ENCODE data around the gene CDH2. TPM values are rescaled to one million over a fixed set of nuclear protein-coding genes. Genes with fewer than 3 reads are reported as not detected.

CDH2 gene
- polyA plus RNA-seq, 1 donor (not counting 4 experiments of a cell fraction or from before 2014, with no cell fraction given), result 0.46 TPM

GRCh38 chr18:27952741-27953140, 224.2 kb downstream of the CDH2 start:
- no peak overlapping the region for H3K27ac ChIP-seq (ENCODE audit: control insufficient read depth, insufficient read depth, low read length)
- H3K9me3 ChIP-seq (ENCODE audit: control insufficient read depth, low read depth, low read length), result no peaks in the 10 kb centered on the region
- H3K4me3 ChIP-seq (ENCODE audit: control insufficient read depth in 2 of 3, extremely low read depth in 1 of 3, insufficient read depth in 2 of 3, low read depth in 1 of 3, low read length in 3 of 3), result no peak overlapping the region
- TF ChIP-seq, protein P1, sequence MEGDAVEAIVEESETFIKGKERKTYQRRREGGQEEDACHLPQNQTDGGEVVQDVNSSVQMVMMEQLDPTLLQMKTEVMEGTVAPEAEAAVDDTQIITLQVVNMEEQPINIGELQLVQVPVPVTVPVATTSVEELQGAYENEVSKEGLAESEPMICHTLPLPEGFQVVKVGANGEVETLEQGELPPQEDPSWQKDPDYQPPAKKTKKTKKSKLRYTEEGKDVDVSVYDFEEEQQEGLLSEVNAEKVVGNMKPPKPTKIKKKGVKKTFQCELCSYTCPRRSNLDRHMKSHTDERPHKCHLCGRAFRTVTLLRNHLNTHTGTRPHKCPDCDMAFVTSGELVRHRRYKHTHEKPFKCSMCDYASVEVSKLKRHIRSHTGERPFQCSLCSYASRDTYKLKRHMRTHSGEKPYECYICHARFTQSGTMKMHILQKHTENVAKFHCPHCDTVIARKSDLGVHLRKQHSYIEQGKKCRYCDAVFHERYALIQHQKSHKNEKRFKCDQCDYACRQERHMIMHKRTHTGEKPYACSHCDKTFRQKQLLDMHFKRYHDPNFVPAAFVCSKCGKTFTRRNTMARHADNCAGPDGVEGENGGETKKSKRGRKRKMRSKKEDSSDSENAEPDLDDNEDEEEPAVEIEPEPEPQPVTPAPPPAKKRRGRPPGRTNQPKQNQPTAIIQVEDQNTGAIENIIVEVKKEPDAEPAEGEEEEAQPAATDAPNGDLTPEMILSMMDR (optimal IDR thresholded peaks at IDR 0.05 in 1 of 3, IDR thresholded peaks at IDR 0.05 in 1 of 3, conservative IDR thresholded peaks at IDR 0.05 in 1 of 3; ENCODE audit: extremely low read depth in 1 of 3, insufficient read depth in 2 of 3, low read length in 3 of 3), result no peak
- TF ChIP-seq EZH2 (IDR thresholded peaks at IDR 0.05; ENCODE audit: low read length), result no peak
- dilution Hi-C loops (cut with MboI; ENCODE audit: extremely low pct_ligation_motif_present, low sequenced_read_pairs), result no loop called here
- H3K36me3 ChIP-seq (ENCODE audit: control insufficient read depth in 2 of 2, extremely low read depth in 1 of 2, insufficient read depth in 2 of 2, low read length in 2 of 2), result no peaks in the 10 kb centered on the region
- no peaks in the 10 kb centered on the region for H3K79me2 ChIP-seq (ENCODE audit: control insufficient read depth, insufficient read depth, low read length)
- no peak overlapping the region for H3K9ac ChIP-seq (ENCODE audit: control insufficient read depth, extremely low read depth, insufficient read depth, low read length)
- H4K20me1 ChIP-seq (ENCODE audit: control insufficient read depth, extremely low read depth, insufficient read depth, low read length), result no peaks in the 10 kb centered on the region
- DNase-seq (ENCODE audit: low read depth, low spot score) (no peak), FAIRE-seq (no peak)
- no peaks in the 10 kb centered on the region for H3K27me3 ChIP-seq (ENCODE audit: control insufficient read depth, extremely low read depth, insufficient read depth, low read length)
- H3K4me1 ChIP-seq (ENCODE audit: control insufficient read depth, extremely low read depth, insufficient read depth, low read length), result no peaks in the 10 kb centered on the region
- no peaks in the 10 kb centered on the region for H3K9me1 ChIP-seq (ENCODE audit: control insufficient read depth, extremely low read depth, insufficient read depth, low read length)
- no peak overlapping the region for H3K4me2 ChIP-seq (ENCODE audit: control insufficient read depth, extremely low read depth, insufficient read depth, low read depth, low read length)
- H2AFZ ChIP-seq (ENCODE audit: control insufficient read depth, low read length), result no peak overlapping the region

- no peak overlapping the region for H3K27ac ChIP-seq (ENCODE audit: control insufficient read depth, insufficient read depth, low read length)
- H3K4me3 ChIP-seq (ENCODE audit: control insufficient read depth in 2 of 3, extremely low read depth in 1 of 3, insufficient read depth in 2 of 3, low read depth in 1 of 3, low read length in 3 of 3), result no peak overlapping the region
- no peak overlapping the region for H3K9ac ChIP-seq (ENCODE audit: control insufficient read depth, extremely low read depth, insufficient read depth, low read length)
- H3K9me3 ChIP-seq (ENCODE audit: control insufficient read depth, low read depth, low read length), result no peaks in the 10 kb centered on the region
- TF ChIP-seq, protein P1 (optimal IDR thresholded peaks at IDR 0.05 in 1 of 3, IDR thresholded peaks at IDR 0.05 in 1 of 3, conservative IDR thresholded peaks at IDR 0.05 in 1 of 3; ENCODE audit: extremely low read depth in 1 of 3, insufficient read depth in 2 of 3, low read length in 3 of 3), result no peak
- no peak for TF ChIP-seq EZH2 (IDR thresholded peaks at IDR 0.05; ENCODE audit: low read length)
- DNase-seq (ENCODE audit: low read depth, low spot score) (no peak), FAIRE-seq (peak; percentile 49)
- H4K20me1 ChIP-seq (ENCODE audit: control insufficient read depth, extremely low read depth, insufficient read depth, low read length), result no peaks in the 10 kb centered on the region
- dilution Hi-C loops (cut with MboI; ENCODE audit: extremely low pct_ligation_motif_present, low sequenced_read_pairs), result no loop called here
- no peaks in the 10 kb centered on the region for H3K36me3 ChIP-seq (ENCODE audit: control insufficient read depth in 2 of 2, extremely low read depth in 1 of 2, insufficient read depth in 2 of 2, low read length in 2 of 2)
- no peak overlapping the region for H2AFZ ChIP-seq (ENCODE audit: control insufficient read depth, low read length)
- H3K79me2 ChIP-seq (ENCODE audit: control insufficient read depth, insufficient read depth, low read length), result no peaks in the 10 kb centered on the region
- no peaks in the 10 kb centered on the region for H3K9me1 ChIP-seq (ENCODE audit: control insufficient read depth, extremely low read depth, insufficient read depth, low read length)
- no peak overlapping the region for H3K4me2 ChIP-seq (ENCODE audit: control insufficient read depth, extremely low read depth, insufficient read depth, low read depth, low read length)
- no peaks in the 10 kb centered on the region for H3K4me1 ChIP-seq (ENCODE audit: control insufficient read depth, extremely low read depth, insufficient read depth, low read length)
- H3K27me3 ChIP-seq (ENCODE audit: control insufficient read depth, extremely low read depth, insufficient read depth, low read length), result no peaks in the 10 kb centered on the region
Measured at GRCh38 chr18:27950648-27951228, 226.2 kb downstream of the CDH2 start.

Measured in keratinocyte (primary cell).